Fibroblast of the aortic adventitia (primary cell): ENCODE data around the gene LRCH1. TPM values are rescaled to one million over a fixed set of nuclear protein-coding genes. Genes with fewer than 3 reads are reported as not detected.
A peak's percentile ranks its signal among the peaks of the same experiment; 100 is the strongest.

Source experiments
- DNase-seq: peaks from one replicate; pipeline ENCODE4 v3.0.0-alpha.2; 2010; ENCODE audit warnings: low read depth
- H3K4me3 ChIP-seq: 2 replicates; pipeline ENCODE4 v1.5.1; 2011; ENCODE audit warnings: low read depth, mild to moderate bottlenecking, control low read depth, low read length, moderate library complexity
- CTCF ChIP-seq: IDR thresholded peaks from 2 replicates; pipeline ENCODE4 v1.5.1; 2011; ENCODE audit warnings: mild to moderate bottlenecking, low read length, control low read depth, inconsistent platforms; ENCODE audit not compliant: insufficient read depth
- total RNA-seq: library from RNA; depleted of rRNA; stranded (reverse); fragments of >200 nt; gene quantifications from 2 replicates; pipeline ENCODE4 v1.2.3, GENCODE V29; 2012; ENCODE audit warnings: low replicate concordance

Gene LRCH1
- total RNA-seq, 1 donor = 9.5 TPM

- H3K4me3 ChIP-seq = no peak overlapping the region
- no peak for DNase-seq
- no peak for TF ChIP-seq CTCF
These were observed 16.5 kb downstream of the LRCH1 start for GRCh38 chr13:46569456-46569855.

- H3K4me3 ChIP-seq = no peak overlapping the region
- no peak for TF ChIP-seq CTCF
- DNase-seq = no peak
These were observed 17.3 kb downstream of the LRCH1 start for GRCh38 chr13:46570273-46570672.

- peak; percentile 72 for DNase-seq
- no peak for TF ChIP-seq CTCF
- H3K4me3 ChIP-seq = no peak overlapping the region
These were observed 18.4 kb downstream of the LRCH1 start for GRCh38 chr13:46571189-46571908.

GRCh38 chr13:46571909-46572595, 19.1 kb downstream of the LRCH1 start:
- no peak for TF ChIP-seq CTCF
- no peak overlapping the region for H3K4me3 ChIP-seq
- no peak for DNase-seq

- H3K4me3 ChIP-seq = no peak overlapping the region
- no peak for DNase-seq
- no peak for TF ChIP-seq CTCF
These were observed 19.9 kb downstream of the LRCH1 start for GRCh38 chr13:46572752-46573431.

- no peak for DNase-seq
- H3K4me3 ChIP-seq = no peak overlapping the region
- no peak for TF ChIP-seq CTCF
These were observed 22.4 kb downstream of the LRCH1 start for GRCh38 chr13:46575301-46575771.
